BJ (cell line): ENCODE results near the gene ADAM22. TPM values are rescaled to one million over a fixed set of nuclear protein-coding genes. Genes with fewer than 3 reads are reported as not detected.

Experiments used
- CTCF ChIA-PET: fragments of 350-600 bp; formaldehyde crosslinking; extraction: SDS; loops from one replicate; lab custom pipeline; 2021; ENCODE audit warnings: antibody characterized with exemption, inconsistent platforms; lab: Yijun Ruan, JAX
- POLR2A ChIA-PET: fragments of 300-600 bp; sonication (Branson Sonifier 250); formaldehyde crosslinking; extraction: SDS; loops from one replicate; lab custom pipeline; 2021; ENCODE audit warnings: antibody characterized with exemption; lab: Charles Lee
- DNase-seq: peaks from one replicate; pipeline ENCODE4 v3.0.0-alpha.2; 2011; ENCODE audit warnings: low read depth
- H3K27me3 ChIP-seq: 2 replicates; pipeline ENCODE4 v1.6.0; 2011; ENCODE audit warnings: low read length; ENCODE audit not compliant: control insufficient read depth, insufficient read depth
- H3K36me3 ChIP-seq: 2 replicates; pipeline ENCODE4 v1.5.1; 2011; ENCODE audit warnings: low read length; ENCODE audit not compliant: control insufficient read depth, insufficient read depth
- H3K4me3 ChIP-seq: 2 replicates; pipeline ENCODE4 v1.5.1; 2011; ENCODE audit warnings: low read depth, mild to moderate bottlenecking, control low read depth, low read length
- polyA plus RNA-seq: library from polyadenylated mRNA; depleted of rRNA; stranded (reverse); fragments of >200 nt; gene quantifications from 2 replicates; pipeline ENCODE4 v1.2.3, GENCODE V29; 2011
- TF ChIP-seq, protein P1 (sequence below): IDR thresholded peaks from 2 replicates; pipeline ENCODE4 v1.5.1; 2011; ENCODE audit warnings: low read depth, mild to moderate bottlenecking, control low read depth, inconsistent platforms, low read length, moderate library complexity; ENCODE audit not compliant: insufficient read depth

The ADAM22 gene
- polyA plus RNA-seq, 1 experiment: 0.04 TPM

DNA sequence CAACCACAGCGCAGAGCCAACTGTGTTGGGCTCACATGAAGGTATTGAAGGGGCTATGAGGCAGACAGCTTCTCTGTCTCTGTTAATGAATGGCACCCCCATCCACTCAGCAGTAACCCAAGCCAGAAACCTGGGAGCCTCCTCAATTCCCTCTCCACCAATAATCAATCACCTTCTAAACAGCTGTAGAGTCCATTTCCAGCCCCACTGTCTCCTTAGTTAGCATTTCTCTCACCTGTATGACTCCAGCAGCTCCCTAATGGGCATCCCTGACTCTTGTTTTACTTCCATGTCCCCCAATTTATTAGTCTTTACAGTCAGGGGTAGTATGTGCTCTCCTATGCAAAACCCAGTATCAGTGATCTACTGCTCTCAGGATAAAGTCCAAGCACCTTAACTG lies 278.9 kb downstream of the ADAM22 start:
- POLR2A ChIA-PET: no interaction called here
- Histone ChIP-seq H3K36me3 (peaks cover 12% of the 10 kb centered on the region), H3K27me3 (no peaks in the 10 kb centered on the region), H3K4me3 (no peak overlapping the region)
- no peak for DNase-seq
- TF ChIP-seq, protein P1, sequence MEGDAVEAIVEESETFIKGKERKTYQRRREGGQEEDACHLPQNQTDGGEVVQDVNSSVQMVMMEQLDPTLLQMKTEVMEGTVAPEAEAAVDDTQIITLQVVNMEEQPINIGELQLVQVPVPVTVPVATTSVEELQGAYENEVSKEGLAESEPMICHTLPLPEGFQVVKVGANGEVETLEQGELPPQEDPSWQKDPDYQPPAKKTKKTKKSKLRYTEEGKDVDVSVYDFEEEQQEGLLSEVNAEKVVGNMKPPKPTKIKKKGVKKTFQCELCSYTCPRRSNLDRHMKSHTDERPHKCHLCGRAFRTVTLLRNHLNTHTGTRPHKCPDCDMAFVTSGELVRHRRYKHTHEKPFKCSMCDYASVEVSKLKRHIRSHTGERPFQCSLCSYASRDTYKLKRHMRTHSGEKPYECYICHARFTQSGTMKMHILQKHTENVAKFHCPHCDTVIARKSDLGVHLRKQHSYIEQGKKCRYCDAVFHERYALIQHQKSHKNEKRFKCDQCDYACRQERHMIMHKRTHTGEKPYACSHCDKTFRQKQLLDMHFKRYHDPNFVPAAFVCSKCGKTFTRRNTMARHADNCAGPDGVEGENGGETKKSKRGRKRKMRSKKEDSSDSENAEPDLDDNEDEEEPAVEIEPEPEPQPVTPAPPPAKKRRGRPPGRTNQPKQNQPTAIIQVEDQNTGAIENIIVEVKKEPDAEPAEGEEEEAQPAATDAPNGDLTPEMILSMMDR: no peak
- CTCF ChIA-PET: interaction anchor here (1.5 to 1.6 kb wide), 2 partner anchors 12 to 29 kb away, joined by 3 to 5 read pairs; no protein-coding TSS in a partner anchor

DNA sequence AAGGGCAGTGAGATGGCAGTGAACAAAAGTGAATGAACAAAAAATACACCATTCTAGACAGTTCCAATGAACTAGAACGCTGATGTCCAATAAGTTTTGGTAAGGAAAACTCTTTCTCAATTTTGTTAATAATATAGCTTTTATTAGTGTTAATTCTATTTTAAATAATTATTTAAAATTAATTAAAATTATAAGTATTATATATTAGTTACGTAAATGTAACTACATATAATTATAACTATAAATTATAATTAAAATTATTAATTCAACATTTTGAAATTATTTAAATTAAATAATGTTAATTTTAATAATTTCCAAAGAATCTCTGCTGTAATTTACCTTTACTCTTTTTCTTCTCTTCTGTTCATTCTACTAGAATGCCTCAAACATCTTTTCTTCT lies 280.4 kb downstream of the ADAM22 start:
- H3K4me3 ChIP-seq: no peak overlapping the region
- ChIA-PET CTCF (interaction anchor here (0.9 to 1.0 kb wide), 2 partner anchors 17 to 45 kb away, joined by 3 read pairs; no protein-coding TSS in a partner anchor), POLR2A (no interaction called here)
- peaks cover 12% of the 10 kb centered on the region for H3K36me3 ChIP-seq
- DNase-seq: no peak
- no peaks in the 10 kb centered on the region for H3K27me3 ChIP-seq
- TF ChIP-seq, protein P1: no peak

DNA sequence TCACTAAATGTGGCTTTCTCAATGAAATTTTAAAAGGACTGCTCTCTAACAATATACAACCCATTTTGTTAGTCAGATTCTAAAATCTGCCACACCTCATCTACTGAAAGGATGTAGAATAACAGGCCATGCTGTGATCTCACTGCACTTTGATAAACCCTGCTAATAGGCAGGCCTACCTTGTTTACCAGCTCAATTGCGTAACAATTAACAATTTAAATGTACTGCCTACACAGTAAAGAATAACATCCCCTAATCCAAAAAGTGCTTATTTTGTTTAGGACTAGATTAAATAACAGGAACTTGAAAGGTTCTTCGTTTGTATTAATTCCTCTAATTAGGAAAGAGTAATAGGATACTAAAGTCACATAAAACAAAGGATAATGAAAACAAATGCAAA lies 281.2 kb downstream of the ADAM22 start:
- no peaks in the 10 kb centered on the region for H3K27me3 ChIP-seq
- ChIA-PET CTCF (no interaction called here), POLR2A (no interaction called here)
- no peak for DNase-seq
- H3K36me3 ChIP-seq: peaks cover 9% of the 10 kb centered on the region
- no peak overlapping the region for H3K4me3 ChIP-seq
- TF ChIP-seq, protein P1: no peak

DNA sequence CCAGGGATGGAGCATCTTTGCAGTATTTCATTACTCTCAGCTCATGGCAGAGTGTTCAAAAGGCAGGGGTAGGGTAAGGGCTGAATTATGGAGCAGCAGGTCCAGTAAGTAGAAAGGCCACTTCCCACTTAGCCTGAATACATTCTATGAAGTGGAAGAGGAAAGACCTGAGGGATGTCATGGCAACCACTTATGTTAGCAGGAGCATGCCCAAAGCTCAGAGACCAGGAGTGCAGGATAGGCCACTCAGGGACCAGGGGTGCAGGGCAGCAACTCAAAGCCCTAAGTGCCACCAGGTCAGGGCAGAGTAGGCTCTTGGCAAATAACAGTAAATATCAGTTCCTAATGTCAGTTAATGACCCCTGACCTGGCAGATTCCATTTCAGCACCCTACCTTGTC lies 282.2 kb downstream of the ADAM22 start:
- CTCF ChIA-PET: no interaction called here
- POLR2A ChIA-PET: no interaction called here

DNA sequence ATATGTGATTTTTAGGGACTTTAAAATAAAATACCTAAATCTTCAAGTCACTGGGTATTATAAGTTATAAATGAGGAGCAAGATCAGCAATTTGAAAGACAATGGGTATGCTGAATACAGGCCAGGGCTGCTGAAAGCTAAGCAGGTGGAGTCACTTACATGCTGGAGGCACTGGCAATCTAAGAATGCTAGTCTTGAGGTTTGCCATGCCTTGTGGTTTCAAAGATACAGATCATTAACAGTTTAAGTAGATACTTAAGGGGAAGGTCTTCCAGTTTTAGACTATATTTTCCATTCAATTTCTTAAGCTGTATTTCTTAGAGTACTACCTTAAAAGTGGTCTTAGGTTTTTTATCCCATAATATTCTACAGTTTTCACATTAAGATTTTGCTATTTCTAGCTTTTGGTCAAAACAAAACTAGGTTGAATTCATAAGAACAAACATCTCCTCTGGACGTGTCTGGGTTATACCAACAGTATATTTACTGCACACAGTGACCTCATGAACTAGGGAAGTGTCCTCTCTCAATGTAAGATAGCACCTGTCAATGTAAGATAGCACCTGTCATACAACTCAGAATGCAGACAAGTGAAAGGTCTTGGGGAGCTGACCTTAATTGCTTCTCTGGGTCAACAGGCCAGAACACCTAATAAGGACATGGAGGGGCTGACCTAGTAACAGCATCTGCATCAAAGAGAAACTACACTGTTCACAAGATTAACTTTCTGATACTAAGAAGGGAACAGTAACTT lies 283.8 kb downstream of the ADAM22 start:
- Histone ChIP-seq H3K4me3 (no peak overlapping the region), H3K27me3 (no peaks in the 10 kb centered on the region), H3K36me3 (peaks cover 9% of the 10 kb centered on the region)
- CTCF ChIA-PET: no interaction called here
- POLR2A ChIA-PET: no interaction called here
- DNase-seq: no peak
- TF ChIP-seq, protein P1: no peak

More for the DNA sequence above, 282.2 kb downstream of the ADAM22 start:
- H3K27me3 ChIP-seq: no peaks in the 10 kb centered on the region
- TF ChIP-seq, protein P1: no peak
- H3K36me3 ChIP-seq: peaks cover 9% of the 10 kb centered on the region
- no peak for DNase-seq
- no peak overlapping the region for H3K4me3 ChIP-seq
